DOHH2 (cell line): ENCODE measurements around the gene NEUROD6.

Experiments
- CTCF ChIP-seq: fragments of 200-600 bp; sonication (generic); IDR thresholded peaks from one replicate; pipeline ENCODE4 v1.5.1; 2014; ENCODE audit warnings: antibody characterized with exemption, mild to moderate bottlenecking, low read depth, low read length; ENCODE audit not compliant: poor library complexity, severe bottlenecking
- EZH2phosphoT487 ChIP-seq: fragments of 200-600 bp; sonication (generic); IDR thresholded peaks from 2 replicates; pipeline ENCODE4 v1.6.1; 2017; ENCODE audit warnings: borderline replicate concordance, mild to moderate bottlenecking, antibody characterized with exemption, low read length, moderate library complexity, mixed read lengths

DNA sequence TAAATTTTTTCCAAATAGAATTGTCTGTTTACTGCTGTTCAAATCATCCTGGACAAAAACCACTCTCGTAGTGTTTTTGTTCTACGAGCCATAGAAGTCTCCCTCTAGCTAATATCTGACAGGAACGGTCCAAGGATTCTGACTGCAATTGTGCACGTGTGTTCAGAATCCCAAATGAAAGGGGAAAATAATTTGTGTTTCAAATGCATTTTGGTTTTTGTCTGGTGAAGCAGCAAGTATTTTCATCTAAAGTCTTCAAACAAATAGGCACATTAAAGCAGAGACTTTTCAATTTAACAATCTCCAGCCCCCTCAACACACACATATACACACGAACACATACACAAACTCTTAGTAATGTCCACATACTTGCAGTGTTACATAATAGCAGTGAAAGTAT is 475 bp downstream of the NEUROD6 start:
- no peak for TF ChIP-seq EZH2phosphoT487
- no peak for TF ChIP-seq CTCF
